ENCODE results near the gene CYP2C19. TPM values are rescaled to one million over a fixed set of nuclear protein-coding genes. Genes with fewer than 3 reads are reported as not detected.

CYP2C19 gene
- total RNA-seq, 4 donors from 2014 or later, result 0.54 to 0.89 TPM; not detected in 2

GRCh38 chr10:94850766-94851165, 88.3 kb downstream of the CYP2C19 start:
- Histone ChIP-seq H3K27me3 (no peaks in the 10 kb centered on the region), H3K27ac (no peak overlapping the region), H3K4me3 (no peak overlapping the region), H3K9me3 (peaks cover 0 to 6% (median 0%) of the 10 kb centered on the region in 3 donors), H3K36me3 (no peaks in the 10 kb centered on the region), H3K4me1 (no peaks in the 10 kb centered on the region)
- ATAC-seq, result no peak
- TF ChIP-seq POLR2A (IDR thresholded peaks at IDR 0.05) (no peak), POLR2AphosphoS5 (IDR thresholded peaks at IDR 0.05) (no peak), CTCF (IDR thresholded peaks at IDR 0.05) (no peak), EP300 (IDR thresholded peaks at IDR 0.05) (no peak)
- whole genome bisulfite sequencing, 2 donors (ENCODE audit: low coverage in 1 of 2), result 40 to 42% methylated on average over 1 of the region's 1 CpG

GRCh38 chr10:94851263-94851662, 88.8 kb downstream of the CYP2C19 start:
- Histone ChIP-seq H3K36me3 (no peaks in the 10 kb centered on the region), H3K4me1 (no peaks in the 10 kb centered on the region), H3K27ac (no peak overlapping the region), H3K9me3 (peaks cover 0 to 6% (median 0%) of the 10 kb centered on the region in 3 donors), H3K4me3 (no peak overlapping the region), H3K27me3 (no peaks in the 10 kb centered on the region)
- no peak for TF ChIP-seq CTCF (IDR thresholded peaks at IDR 0.05)
- TF ChIP-seq POLR2A (IDR thresholded peaks at IDR 0.05), result no peak
- TF ChIP-seq EP300 (IDR thresholded peaks at IDR 0.05), result no peak
- TF ChIP-seq POLR2AphosphoS5 (IDR thresholded peaks at IDR 0.05), result no peak
- ATAC-seq, result no peak

GRCh38 chr10:94852438-94852837, 90.0 kb downstream of the CYP2C19 start:
- no peak for TF ChIP-seq EP300 (IDR thresholded peaks at IDR 0.05)
- no peak for TF ChIP-seq CTCF (IDR thresholded peaks at IDR 0.05)
- TF ChIP-seq POLR2AphosphoS5 (IDR thresholded peaks at IDR 0.05), result no peak
- no peak for TF ChIP-seq POLR2A (IDR thresholded peaks at IDR 0.05)
- Histone ChIP-seq H3K27me3 (no peaks in the 10 kb centered on the region), H3K4me3 (no peak overlapping the region), H3K36me3 (no peaks in the 10 kb centered on the region), H3K9me3 (peaks cover 0 to 4% (median 0%) of the 10 kb centered on the region in 3 donors), H3K27ac (no peak overlapping the region), H3K4me1 (no peaks in the 10 kb centered on the region)
- WGBS, 2 donors (ENCODE audit: low coverage in 1 of 2), result 80 to 81% methylated on average over 2 to 3 of the region's 3 CpGs
- ATAC-seq, result no peak

- Histone ChIP-seq H3K4me3 (no peak overlapping the region), H3K27me3 (no peaks in the 10 kb centered on the region), H3K4me1 (no peaks in the 10 kb centered on the region), H3K9me3 (peaks cover 0 to 5% (median 0%) of the 10 kb centered on the region in 3 donors), H3K27ac (no peak overlapping the region), H3K36me3 (no peaks in the 10 kb centered on the region)
- WGBS, 2 donors (ENCODE audit: low coverage in 1 of 2), result 43% methylated on average over 1 of the region's 1 CpG; no CpG with 5 or more reads in 1 of the 2 donors
- no peak for ATAC-seq
- TF ChIP-seq EP300 (IDR thresholded peaks at IDR 0.05), result no peak
- TF ChIP-seq POLR2AphosphoS5 (IDR thresholded peaks at IDR 0.05), result no peak
- no peak for TF ChIP-seq CTCF (IDR thresholded peaks at IDR 0.05)
- no peak for TF ChIP-seq POLR2A (IDR thresholded peaks at IDR 0.05)
These were observed 90.6 kb downstream of the CYP2C19 start for GRCh38 chr10:94853065-94853464.

GRCh38 chr10:94858005-94858404, 95.5 kb downstream of the CYP2C19 start:
- ATAC-seq, result no peak
- WGBS, 2 donors (ENCODE audit: low coverage in 1 of 2), result 0 to 65% methylated on average over 1 to 2 of the region's 4 CpGs
- no peaks in the 10 kb centered on the region for H3K4me1 ChIP-seq
- peaks cover 0 to 13% (median 0%) of the 10 kb centered on the region in 3 donors for H3K9me3 ChIP-seq
- no peak overlapping the region for H3K4me3 ChIP-seq
- H3K36me3 ChIP-seq, result no peaks in the 10 kb centered on the region
- no peak for TF ChIP-seq CTCF (IDR thresholded peaks at IDR 0.05)
- no peak for TF ChIP-seq POLR2A (IDR thresholded peaks at IDR 0.05)
- TF ChIP-seq POLR2AphosphoS5 (IDR thresholded peaks at IDR 0.05), result no peak
- no peak for TF ChIP-seq EP300 (IDR thresholded peaks at IDR 0.05)
- H3K27ac ChIP-seq, result no peak overlapping the region
- no peaks in the 10 kb centered on the region for H3K27me3 ChIP-seq

Measured in gastroesophageal sphincter (tissue), 4 donors.